Measurements from ENCODE around the gene PLCE1.

- no peak for TF ChIP-seq CTCF (conservative IDR thresholded peaks at IDR 0.05 in 1 of 2, IDR thresholded peaks at IDR 0.05 in 1 of 2; ENCODE audit: low read depth in 1 of 2, low read length in 2 of 2)
- TF ChIP-seq EZH2 (IDR thresholded peaks at IDR 0.05; ENCODE audit: low read length, missing control alignments): no peak
These were observed 30.7 kb downstream of the PLCE1 start for GRCh38 chr10:94024407-94024806.
